Activated CD4-positive, CD25-positive, alpha-beta regulatory T cell treated with anti-CD3 and anti-CD28 coated beads, Interleukin-2, amount 50 U/mL, for 16 hours (primary cell): ENCODE results near the gene ALDH9A1.
"Not testable (repeated sequence)": the region's sequence is repeated elsewhere in the genome, so short reads cannot be mapped to it uniquely, and the experiment has no call there.

ENCODE experiments used
- DNase-seq: peaks from one replicate; pipeline ENCODE4 v3.0.0-alpha.2; 2020; ENCODE audit warnings: low read depth, low spot score

Gene ALDH9A1

DNA sequence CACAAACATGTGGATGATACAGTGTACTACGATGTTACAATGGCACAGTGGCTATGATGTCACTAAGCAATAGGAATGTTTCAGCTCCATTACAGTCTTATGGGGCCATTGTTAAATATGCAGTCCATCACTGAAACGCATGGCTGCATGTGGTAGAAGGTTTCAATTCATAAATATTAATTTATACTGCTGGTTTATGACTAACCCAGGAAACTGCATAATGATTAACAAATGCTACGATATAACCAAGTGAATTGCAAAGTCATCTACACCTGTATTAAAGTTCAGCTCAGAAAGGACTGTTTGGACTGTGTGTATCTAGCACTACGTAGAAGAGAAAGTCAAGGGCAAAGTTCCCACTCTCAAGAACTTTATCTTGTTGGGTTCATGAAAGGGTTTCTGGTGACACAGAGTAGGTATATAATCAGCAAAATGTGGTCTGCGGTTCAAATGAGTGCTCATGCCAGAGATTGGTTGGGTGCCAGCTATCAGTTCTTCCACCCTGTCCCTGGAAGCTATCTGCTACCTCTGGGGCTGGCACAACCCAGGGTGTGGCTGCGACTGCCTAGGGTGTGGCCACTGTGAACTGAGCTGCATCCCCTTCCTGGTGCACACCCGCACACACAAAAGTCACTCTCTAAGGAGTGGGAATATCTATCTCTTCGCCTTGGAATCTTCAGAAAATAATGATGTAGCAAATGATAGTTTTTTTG lies 52.6 kb downstream of the ALDH9A1 start:
- no peak for DNase-seq

DNA sequence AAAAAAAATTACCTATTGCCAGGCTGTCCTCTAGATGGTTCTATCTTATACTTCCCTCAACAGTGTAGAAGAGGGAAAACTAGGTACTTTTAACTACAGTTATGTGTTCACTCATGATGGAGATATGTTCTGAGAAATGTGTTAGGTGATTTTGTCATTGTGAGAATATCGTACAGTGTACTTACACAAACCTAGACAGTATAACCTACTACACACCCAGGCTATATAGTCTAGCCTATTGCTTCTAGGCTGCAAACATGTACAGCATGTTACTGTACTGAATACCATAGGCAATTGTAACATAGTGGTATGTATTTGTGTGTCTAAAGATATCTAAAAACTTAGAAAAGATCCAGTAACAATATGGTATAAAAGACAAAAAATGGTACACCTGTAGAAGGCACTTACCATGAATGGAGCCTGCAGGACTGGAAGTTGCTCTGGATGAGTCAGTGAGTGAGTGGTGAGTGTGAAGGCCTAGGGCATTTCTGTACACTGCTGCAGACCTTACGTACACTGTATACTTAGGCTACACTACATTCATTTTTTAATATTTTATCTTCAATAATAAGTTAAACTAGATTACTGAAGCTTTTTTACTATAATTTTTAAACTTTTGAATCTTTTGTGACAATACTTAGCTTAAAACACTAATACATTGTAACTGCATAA lies 54.2 kb downstream of the ALDH9A1 start:
- DNase-seq: no peak

DNA sequence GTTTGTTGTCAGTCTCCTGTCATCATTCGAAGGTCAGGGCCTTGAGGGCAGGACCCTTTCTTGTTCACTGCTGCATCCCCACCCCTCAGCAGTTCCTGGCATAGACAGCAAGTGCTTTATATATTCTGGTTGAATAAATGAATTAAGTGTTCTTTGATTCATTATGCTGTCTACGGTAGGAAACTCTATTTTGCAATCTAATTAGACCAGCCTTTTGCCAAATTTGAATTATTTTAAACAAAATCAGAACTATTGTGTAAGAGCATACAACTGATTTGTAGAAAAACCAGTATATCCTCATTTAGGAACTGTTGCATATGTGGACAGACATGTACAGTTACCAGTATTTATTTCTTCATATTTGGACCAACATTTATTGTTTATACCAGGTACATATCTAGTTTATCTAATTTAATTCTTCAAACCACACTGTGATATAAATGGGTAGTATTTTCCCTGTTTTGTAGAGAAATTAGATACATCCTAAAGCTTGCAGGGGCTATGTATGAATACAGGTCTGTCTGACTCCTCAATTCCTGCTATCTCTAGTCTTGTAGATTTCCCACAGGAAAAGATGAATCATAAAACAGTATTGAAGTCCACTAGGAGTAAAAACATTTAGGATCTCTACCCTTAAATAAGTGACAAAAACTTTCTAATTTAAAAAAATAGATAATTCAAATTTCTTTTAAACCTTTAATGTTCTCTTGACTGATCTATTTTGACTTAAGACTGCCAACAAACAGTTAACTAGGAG lies 57.0 kb downstream of the ALDH9A1 start:
- DNase-seq: no peak

DNA sequence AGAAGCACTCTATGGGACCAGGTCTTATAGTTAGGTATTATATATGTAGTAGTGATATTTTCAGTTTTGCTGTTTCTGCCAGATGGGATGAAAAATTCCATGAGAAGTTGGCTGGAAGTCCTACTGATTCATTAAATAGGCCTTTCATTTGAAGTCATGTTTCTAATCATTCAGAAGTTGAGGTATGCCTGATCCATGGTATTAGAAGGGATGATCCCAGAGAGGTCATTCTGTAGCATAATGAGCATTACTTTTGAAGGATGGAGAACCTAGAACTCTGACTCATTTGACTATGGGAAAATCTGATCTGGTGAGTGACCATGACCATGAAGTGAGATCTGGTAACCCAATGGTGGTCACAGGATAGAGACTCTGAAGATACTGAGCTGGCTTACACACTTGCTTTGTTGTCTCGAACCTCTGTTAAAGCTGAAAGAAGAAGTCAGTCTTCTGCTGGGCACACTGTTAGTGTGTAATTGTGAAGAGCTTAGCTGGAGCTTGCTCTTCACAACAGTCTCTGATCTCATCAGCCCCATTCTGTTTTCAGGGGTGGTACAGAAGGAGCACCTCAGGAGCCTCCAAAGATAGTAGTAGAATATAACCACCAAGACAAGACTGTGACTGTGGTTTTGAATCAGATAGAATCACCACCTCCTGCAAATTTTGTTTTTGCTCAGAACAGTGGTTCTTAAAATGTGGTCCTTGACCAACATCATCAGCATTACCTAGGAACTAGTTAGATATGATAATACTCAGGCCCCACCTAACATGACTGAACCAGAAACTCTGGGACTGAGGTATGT lies 58.3 kb downstream of the ALDH9A1 start:
- DNase-seq: no peak

DNA sequence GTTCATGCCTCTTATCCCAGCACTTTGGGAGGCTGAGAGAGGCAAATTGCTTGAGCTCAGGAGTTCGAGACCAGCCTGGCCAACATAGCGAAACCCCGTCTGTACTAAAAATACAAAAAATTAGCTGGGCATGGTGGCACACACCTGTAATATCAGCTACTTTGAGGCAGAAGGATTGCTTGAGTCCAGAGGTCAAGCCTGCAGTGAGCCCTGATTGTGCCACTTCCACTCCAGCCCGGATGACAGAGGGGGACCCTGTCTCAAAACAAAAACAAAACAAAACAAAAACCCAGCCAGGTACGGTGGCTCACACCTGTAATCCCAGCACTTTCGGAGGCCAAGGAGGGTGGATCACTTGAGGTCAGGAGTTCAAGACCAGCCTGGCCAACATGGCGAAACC lies 60.2 kb downstream of the ALDH9A1 start:
- not testable (repeated sequence) for DNase-seq

DNA sequence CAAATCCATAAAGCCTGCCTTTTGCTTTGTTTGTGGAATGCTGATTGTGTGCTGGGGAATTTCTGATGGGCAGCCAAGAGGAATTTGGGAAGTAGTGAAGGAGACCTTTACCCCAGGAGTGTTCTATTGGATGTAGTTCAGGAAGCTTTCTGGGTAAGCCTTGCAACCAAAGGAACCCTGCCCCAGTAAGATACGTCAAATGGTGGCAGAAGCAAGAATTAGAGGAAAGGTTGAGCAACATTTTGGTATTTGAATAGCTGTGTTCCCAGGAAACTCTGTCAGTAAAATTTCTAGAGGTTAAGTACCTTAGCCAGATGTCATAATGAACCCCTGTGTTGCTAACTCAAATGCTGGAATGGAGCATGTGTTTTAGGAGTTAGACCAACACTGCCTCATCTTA lies 60.9 kb downstream of the ALDH9A1 start:
- no peak for DNase-seq

GRCh38 chr1:165635823-165636222 lies 62.5 kb downstream of the ALDH9A1 start:
- no peak for DNase-seq

DNA sequence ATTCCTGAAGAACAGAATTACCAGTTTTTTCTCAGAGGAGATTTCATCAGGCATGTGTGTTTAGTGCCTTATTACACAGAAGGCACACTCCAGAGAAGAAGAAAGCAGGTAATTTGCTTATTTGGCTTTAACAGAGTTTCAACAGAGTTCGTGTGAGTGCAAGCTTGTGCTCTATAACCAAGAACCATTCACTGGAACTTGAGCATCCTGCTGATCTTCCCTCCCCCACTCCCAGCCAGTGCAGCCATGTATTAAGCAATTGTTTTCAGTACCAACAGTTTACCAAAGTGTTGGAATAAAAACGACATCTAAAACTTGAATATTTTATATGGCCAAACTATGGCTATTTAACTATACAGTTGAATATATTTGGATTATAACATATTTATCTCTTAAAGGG lies 63.0 kb downstream of the ALDH9A1 start:
- DNase-seq: no peak

GRCh38 chr1:165634154-165634921 lies 64.0 kb downstream of the ALDH9A1 start:
- no peak for DNase-seq

- DNase-seq: no peak
Measured at GRCh38 chr1:165633614-165634013, 64.7 kb downstream of the ALDH9A1 start.

DNA sequence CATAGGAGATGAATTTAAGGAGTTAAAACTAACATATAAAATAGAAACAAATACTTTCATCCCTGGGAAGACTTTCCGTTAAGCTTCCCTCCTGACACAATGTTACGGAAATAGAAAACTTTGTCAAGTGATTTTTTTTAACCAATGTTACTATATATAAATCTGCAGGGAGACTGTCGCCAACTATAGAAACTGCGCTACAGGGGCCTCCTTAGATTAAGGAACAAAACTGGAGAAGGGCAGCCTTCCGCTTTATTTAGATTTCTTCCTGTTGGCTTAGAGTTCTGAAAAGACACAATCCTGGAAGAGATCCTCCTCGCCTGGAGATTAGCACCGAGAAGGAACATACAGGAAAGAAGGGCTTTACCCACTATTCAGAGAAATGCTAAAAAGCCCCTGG lies 65.9 kb downstream of the ALDH9A1 start:
- no peak for DNase-seq

- DNase-seq: no peak
Measured at GRCh38 chr1:165632152-165632469, 66.3 kb downstream of the ALDH9A1 start.

GRCh38 chr1:165631342-165632151 lies 66.8 kb downstream of the ALDH9A1 start:
- no peak for DNase-seq

- peak; percentile 84 for DNase-seq
Measured at GRCh38 chr1:165630629-165631341, 67.6 kb downstream of the ALDH9A1 start, which contains the start of gene MGST3. TSS of gene MGST3 (plus strand) at chr1:165631234. CDS start at chr1:165649848, 18,614 bp downstream.

- no peak for DNase-seq
Measured at GRCh38 chr1:165629848-165630628, 68.3 kb downstream of the ALDH9A1 start.

GRCh38 chr1:165629151-165629550 lies 69.2 kb downstream of the ALDH9A1 start:
- DNase-seq: no peak

DNA sequence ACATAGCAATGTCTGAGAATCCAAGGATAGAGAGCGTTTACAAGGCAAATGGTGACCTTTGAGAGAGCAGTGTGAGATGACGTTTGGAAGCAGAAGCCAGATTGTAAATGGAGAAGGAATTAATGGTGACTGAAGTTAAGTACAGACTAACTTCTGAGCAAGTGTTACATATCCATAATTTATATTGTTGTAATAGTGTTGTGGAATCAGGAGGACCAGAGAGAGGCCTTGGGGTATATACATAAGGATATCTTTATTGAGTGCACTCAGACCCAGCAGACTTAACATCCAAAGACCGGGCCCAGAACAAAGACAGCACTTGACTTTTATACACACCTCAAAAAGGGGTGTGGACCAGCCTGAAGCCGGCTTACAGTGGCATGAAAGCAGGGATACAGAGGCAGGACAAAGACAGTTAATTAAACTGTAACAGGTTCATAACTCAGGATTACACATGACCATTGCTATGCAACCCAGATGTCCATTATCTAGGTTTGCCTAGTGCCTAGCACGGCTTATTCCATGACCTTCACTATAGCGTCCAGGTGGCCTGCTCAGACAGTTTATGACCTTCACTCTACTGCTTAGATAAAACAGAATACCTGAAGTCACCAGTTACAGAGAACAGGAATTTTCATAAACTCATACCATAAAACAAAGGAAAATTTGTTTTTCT lies 70.1 kb downstream of the ALDH9A1 start:
- no peak for DNase-seq

- DNase-seq: no peak
Measured at GRCh38 chr1:165624441-165624840, 73.9 kb downstream of the ALDH9A1 start.
